ENCODE data around the gene SRXN1.

GRCh38 chr20:618980-619379 lies 34.0 kb downstream of the SRXN1 start:
- no peak for TF ChIP-seq CTCF (conservative IDR thresholded peaks at IDR 0.05 in 1 of 2, IDR thresholded peaks at IDR 0.05 in 1 of 2; ENCODE audit: low read depth in 1 of 2, low read length in 2 of 2)
- TF ChIP-seq EZH2 (IDR thresholded peaks at IDR 0.05; ENCODE audit: low read length, missing control alignments) = no peak
